Stromal cell of bone marrow (primary cell): Measurements from ENCODE around the gene WASL.
"Not testable (repeated sequence)": the region's sequence is repeated elsewhere in the genome, so short reads cannot be mapped to it uniquely, and the experiment has no call there.

Experiments
- DNase-seq: peaks from one replicate; pipeline ENCODE4 v3.0.0-alpha.2; 2012; ENCODE audit warnings: low read depth

WASL gene

DNA sequence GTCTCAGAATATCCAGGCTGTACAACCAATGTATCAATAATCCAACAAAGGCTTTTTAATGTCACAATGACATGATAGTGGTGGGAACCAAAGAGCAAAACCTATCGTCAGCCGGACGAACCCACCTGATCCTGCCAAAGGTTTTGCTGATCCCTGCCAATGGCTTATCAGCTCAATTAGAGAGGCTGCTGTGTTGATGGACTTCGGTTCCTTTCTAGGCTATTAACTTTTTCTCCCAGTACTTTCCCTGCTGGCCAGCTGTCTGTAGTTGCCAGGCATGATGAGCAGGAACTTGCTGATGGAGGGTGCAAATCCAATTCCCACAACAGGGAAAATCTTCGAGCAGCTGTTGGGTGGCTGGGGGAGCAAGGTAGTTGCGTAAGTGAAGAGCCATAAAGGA, 90.8 kb downstream of the WASL start:
- no peak for DNase-seq

DNA sequence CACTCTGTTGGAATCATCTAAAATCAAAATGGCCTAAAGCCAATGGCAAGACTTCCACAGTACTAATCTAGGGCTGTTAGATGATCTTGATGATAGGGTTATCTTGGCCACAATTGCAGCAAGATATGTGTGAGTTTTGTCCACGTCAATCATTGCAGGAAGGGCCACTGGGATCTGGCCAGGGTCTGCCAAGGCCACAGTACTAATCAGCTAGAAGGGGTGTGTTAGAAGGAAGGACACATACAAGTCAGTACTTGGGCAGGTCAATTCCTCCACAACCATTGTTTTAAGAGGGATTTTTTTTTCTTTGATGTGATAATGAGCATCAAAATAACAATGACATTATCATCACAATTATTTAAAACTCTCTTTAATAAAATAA, 91.5 kb downstream of the WASL start:
- DNase-seq = no peak

DNA sequence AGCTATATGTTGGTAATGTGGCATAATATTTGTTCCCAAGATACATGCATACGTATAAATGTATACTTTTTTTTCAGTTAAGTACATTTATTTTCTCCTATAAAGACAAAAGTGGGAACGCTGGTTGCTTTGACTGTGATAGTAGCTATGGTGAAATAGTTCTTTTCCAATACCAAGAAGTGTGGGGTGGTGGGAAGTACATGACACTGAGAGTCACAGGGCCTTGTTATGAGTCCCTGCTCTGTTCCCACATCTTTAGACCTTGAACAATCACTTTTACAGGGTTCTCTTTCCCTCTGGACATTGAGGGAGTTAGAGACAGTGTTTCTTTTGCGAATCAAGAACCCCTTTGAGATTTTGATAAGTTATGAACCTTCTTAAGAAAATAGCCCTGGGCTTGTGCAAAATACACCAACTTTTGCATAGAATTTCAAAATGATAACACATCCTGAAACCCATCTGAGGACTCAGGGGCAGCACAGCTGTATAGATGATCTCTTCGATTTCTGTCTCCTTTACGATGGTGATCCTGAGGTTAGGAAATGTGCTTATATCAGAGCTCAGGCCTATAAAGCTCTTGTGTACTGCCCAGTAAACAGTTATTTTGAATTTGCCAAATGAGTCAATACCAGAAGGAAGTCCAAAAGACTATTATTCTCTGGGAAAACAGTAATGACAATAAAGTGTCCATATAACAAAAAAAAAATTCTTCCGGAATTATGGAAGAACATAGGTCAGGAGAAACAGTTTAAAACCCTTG, 92.1 kb downstream of the WASL start:
- no peak for DNase-seq

DNA sequence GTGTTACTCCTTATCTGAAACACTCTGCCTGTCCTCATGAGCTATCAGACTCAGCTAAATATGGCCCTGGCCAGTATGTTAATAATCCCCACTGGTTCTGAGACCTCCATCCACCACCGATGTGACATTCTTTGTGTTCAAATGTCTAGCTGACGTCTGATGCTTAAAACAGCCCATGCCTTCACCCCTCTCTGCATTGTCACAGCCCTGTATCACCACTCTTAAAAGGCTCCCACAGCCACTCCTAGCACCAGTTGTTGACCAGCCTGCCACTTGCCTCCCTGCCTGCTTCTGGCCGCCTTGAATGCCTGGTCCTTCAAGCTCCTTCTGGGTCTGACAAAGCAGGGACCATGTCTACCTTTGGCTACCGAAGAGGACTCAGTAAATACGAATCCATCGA, 93.2 kb downstream of the WASL start, which contains the start of gene LMOD2:
Gene LMOD2 (plus strand): TSS at position 253 of the 400 bp plus-strand sequence. CDS start 98 bp downstream, at position 351.
- no peak for DNase-seq

DNA sequence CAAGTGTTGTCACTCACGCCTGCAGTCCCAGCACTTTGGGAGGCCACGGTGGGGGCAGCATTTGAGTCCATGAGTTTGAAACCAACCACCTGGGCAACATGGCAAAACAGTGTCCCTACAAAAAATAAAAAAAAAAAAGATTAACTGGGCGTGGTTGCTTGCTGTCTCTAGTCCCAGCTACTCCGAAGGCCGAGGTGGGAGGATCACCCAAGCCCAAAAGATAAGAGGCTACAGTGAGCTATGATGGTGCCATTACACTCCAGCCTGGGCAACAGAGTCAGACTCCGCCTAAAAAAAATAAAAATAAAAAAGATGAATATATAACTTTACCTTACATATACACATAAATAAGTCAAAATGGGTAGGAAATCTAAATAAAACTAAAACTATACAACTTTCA, 95.6 kb downstream of the WASL start:
- DNase-seq = no peak

DNA sequence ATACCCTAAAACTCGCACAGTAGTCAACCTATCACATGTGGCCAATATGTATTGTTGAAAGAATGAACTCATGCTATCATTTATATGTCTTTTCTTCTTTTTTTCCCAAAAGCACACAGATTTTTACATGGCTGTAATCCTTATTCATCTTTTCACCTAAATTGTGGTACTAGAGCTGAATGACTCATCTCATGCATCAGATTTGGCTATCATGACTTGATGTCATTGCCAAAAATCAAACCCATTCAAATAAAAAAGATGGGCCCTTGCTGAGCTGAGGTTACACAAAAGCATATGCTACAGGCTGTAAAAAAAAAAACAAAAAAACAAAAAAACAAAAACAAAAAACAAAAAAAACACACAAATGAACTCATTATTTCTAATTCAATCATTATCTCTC, 96.4 kb downstream of the WASL start:
- no peak for DNase-seq

DNA sequence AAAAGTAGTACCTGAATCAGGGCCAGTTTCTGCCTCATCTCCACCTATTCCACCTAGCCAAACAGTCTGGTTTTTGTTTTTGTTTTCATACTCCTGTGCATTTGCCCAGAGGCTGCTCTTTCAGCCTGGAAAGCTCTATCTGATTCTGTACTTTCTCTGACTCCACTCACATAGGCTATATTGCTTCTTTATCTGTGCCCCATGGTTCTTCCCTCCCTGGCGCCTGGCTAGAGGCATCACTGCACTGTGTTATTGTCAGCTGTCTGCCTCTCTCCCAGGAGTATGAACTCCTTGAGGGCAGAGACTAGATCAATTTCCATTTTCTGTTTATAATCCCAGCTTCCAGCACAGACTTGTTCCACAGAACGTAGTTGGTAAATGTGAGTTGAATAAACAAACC, 98.2 kb downstream of the WASL start:
- no peak for DNase-seq

DNA sequence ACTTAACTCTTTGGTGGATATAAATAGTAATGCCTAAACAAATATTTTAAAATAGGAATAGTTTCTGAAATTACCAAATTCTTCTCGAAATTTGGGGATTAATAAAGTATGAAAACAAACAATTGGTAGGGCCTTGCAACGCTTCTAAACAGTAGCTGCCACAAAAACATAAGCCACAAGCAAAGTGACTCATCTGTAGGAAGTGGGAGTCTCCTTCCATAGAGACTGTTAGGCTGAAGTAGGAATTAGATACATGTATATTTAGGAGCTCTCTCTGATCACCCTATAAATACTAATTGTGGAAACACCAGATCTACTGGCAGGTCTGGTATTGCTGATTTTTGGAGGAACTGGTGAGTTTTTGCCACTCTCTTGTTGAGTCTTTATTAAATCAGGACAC, 98.8 kb downstream of the WASL start:
- DNase-seq = no peak

DNA sequence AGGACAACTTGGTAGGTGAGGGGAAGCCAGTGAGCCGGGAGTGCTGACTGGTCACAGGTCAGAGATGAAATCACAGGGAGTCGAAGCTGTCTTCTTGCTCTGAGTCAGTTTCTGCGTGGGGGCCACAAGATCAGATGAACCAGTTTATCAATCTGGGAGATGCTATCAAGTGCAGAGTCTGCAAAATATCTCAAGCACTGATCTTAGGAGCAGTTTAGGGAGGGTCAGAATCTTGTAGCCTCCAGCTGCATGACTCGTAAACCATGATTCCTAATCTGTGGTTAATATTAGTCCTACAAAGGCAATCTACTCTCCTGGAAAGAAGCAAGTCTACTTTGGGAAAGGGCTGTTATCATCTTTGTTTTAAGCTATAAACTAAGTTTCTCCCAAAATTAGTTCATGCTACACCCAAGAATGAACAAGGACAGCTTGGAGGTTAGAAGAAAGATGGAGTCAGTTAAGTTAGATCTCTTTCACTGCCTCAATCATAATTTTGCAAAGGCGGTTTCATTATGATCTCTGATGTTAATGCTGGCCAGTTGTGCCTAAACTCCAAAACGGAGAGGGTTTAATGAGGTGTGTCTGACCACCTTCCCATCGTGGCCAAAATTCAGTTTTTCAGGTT, 101.6 kb downstream of the WASL start:
- DNase-seq = no peak

DNA sequence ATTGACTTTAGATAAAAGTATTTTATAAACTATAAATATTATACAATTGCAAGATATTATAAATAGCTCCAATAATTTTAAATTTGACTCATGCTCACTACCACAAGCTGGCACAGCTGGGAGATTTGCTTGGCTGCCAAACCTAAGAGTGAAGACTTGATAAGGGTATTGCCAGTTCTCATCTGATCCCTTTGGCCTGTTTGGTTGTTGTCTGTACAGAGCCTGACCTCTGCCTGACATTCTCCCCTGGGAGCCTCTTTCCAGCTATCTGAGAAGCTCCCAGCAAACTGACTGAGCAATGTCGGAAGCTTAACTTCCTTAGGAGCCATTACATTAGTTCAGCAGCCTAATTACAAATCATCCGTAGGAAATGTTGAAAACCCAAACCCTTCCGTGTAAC, 103.3 kb downstream of the WASL start:
- no peak for DNase-seq

DNA sequence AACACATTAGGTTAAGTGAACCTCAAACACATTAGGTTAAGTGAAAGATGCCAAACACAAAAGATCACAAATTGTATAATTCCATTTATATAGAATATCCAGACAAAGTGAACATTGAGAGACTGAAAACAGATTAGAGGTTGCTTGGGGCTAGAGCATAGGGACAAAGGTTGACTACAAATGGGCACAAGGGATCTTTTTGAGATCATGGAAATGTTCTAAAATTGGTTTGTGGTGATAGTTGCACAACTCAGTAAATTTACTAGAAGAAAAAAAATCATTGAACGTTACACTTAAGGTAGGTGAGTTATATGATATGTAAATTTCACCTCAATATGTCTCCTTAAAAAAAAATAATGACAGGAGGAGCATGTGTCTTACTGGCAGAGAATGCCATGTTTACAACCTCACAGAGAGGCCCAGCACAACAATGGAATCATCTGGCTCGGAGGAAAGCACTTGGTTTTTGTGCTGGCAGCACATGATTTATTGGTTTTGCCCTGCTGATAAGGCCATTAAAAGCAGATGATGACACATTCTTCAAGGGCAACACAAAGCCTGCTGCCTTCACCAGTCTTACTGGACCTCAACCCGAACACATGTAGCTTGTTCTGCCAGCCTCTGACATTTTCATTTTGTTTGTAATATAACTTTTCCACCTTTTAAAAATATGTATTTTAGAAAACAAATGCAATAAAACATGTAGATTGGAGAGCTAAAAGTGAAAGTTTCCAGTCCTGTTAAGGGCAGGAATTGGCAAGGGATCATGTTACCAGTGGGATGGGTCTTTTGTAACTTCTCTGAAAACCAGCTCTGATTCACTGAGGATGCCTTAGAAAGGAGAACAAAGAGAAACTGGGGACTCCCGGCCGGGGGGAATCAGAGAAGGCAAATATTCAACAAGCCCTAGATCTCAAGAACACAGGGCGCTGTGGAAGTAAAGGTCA, 105.0 kb downstream of the WASL start:
- peak; percentile 40 for DNase-seq

DNA sequence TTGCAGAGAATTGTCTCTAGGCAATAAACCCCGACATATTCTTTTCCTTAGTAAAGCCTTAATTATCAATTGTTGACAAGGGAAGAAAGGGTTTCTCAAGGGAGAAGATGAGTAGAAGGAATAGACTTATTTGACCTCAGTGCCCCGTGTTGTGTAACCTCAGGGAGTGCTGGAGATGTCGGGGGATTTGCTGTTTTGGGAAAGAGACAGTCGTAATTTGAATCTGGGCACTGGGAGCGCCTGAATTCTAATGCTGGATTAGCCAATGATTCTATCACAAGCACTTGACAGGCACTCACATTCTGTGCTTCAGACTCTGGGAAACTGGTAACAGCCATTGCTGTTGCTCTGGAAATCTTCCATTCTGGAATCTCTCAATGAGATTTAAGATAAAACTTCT, 106.9 kb downstream of the WASL start:
- no peak for DNase-seq

DNA sequence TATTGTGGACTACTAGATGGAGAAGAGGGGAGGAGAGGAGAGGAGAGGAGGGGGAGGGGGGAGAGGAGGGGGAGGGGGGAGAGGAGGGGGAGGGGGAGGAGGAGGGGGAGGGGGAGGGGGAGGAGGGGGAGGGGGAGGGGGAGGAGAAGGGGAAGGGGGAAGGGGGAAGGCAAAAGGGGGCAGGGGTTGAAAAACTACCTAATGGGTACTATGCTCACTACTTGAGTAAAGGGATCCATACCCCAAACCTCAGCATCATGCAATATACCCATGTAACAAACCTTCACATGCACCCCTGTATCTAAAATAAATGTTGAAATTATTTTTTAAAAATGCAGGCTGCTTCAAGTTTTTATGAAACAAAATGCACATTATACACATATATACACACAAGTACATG, 108.2 kb downstream of the WASL start:
- DNase-seq = no peak

DNA sequence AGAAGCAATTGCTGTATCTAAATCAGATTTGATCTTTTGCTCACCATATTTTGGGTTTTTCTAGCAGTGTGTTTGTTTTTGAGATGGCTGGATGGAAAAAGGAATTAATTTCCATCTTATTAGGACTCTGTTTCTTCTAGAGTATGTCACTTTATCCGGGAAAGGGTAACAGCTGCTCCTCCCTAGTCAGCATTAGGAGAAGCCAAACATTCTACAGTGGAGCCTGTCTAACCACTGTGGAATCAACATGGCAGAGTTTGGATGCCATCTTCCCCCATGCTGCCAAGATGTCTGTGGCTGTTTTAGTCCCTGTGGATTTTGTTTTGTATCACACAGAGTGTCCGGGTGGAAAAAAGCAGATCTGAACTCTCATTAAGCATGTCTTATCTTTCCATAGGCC, 109.2 kb downstream of the WASL start:
- DNase-seq = no peak

DNA sequence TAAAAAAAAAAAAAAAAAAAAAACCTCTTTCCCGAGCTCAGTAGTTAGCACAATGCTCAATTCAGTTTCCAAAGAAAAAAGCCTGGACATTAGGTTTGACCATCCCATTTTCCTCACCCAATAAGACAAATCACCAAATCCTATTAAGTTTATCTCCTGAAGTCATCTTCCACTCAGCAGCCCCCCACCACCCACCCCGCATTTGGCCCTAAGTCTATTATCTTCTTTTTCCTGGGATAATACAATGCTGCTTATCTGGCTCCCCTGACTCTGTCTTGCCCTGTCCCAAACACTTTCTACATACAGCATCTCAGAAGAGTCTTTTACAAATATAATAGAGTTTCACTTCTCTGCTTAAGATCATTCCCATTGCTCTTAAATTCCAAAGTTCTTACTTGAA, 110.9 kb downstream of the WASL start:
- DNase-seq = no peak

DNA sequence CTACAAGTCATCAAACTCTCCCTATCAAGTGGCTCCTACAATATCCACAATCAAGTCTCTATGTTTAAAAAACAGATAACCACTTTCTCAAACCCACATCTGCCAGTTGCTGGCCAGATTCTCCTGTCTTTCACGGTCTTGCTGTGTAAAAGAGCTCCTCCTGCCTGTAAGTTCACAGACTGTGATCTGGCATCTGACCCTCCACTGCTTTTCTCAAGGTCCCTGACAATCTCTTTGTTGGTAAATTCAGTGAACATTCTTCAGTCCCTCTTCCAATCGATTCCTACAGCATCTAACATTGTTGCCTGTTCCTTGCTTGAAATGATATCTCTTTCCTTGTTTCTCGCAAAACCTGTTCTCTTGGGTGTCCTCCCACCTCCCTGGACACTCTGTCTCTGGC, 111.6 kb downstream of the WASL start:
- DNase-seq = no peak

DNA sequence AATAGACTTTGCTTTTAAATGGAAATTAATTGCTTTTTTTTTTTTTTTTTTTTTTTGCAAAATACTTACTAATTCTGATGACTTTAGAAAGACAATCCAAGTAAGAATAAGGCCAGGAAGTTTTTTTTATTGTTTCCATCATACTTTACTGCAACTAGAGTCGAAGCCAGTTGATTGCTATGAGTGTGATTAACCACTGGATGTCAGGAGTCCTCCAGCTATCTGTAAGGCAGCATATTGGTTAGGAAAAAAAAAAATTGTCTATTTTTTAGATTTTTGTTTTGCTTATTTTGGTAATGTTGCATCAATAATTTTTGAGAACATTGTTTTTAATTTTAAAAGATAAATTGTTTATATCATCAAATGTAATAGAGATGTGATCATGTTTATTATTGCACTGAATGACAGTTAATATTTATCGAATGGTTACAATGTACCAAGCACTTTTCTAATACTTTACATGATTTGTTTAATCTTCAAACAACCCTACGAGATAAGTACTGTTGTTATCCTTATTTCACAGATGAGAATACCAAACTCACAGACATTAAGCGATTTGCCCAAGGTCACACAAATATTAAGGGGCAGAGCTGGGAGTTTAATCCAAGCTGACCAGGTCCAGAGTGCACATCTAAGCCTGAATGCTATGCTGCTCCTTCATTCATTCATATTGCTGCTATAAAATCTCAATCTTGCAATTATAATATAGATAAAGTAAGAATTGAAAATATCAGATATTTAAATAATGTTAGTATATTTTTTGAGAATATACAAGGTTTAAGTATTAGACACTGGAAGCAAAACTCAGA, 113.0 kb downstream of the WASL start:
- no peak for DNase-seq

DNA sequence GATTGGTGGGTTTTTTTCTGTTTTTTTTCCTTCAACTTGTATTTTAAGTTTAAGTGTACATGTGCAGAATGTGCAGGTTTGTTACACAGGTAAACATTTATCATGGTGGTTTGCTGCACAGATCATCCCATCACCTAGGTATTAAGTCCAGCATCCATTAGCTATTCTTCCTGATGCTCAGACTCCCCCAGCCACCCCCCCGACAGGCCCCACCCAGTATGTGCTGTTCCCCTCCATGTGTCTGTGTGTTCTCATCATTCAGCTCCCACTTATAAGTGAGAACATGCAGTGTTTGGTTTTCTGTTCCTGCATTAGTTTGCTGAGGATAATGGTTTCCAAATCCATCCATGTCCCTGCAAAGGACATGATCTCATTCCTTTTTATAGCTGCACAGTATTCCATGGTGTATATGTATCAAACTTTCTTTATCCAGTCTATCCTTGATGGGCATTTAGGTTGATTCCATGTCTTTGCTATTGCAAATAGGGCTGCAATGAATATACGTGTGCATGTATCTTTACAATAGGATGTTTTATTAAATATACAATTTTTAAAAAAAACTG, 114.7 kb downstream of the WASL start:
- DNase-seq = not testable (repeated sequence)

DNA sequence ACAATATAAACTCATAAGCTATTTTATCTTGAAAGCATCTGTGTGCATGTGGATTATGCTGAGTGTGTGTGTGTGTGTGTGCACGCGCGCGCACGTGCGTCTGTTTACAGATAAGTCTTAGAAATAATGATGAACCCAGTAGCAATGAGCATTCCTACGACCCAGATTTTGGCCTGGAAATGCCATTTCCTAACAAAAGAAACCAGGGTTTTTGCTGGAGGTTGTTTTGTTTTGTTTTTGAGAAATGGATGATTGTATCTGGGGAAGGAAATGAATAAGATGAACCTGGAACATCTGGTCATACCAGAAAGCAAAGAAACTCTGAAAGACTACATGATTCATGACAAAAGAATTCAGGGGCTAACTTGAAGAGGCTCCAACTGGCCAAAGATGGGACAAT, 115.2 kb downstream of the WASL start:
- DNase-seq = no peak

DNA sequence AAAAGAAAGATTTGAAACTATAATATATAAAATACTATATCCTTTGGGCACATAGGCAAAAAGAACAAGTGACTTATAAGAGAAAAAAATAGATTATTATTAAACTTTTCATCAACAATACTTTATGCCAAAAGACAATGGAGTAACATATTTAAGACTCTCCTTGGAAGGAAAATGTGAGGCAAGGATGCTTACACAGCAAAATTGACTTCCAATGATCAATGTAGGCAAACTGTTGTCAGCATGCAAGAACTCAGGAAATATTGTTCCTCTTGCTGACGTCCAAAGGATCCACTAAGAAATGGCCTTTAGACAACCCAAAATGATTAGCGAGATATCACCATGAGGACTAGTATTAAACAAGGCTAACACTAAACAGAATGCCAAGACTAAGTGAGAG, 116.0 kb downstream of the WASL start:
- DNase-seq = no peak
